Liver (tissue), 9 donors: ENCODE data around the gene TAS2R16. TPM values are rescaled to one million over a fixed set of nuclear protein-coding genes. Genes with fewer than 3 reads are reported as not detected.

Source experiments
- DNase-seq: peaks from one replicate; pipeline ENCODE4 v3.0.0-alpha.2; 2017; ENCODE audit warnings: low spot score
- H3K27ac ChIP-seq, 2 donors: one replicate each; pipeline ENCODE4 v1.7.0; 2013; ENCODE audit warnings: inconsistent platforms in 2 of 2, low read length in 2 of 2, control low read depth in 1 of 2, low read depth in 1 of 2, mild to moderate bottlenecking in 1 of 2
- H3K27me3 ChIP-seq, 4 donors: one replicate each; pipeline versions ENCODE4 v1.6.1 to v1.7.0; 2013; ENCODE audit warnings: low read length in 3 of 4, inconsistent platforms in 1 of 4, mild to moderate bottlenecking in 1 of 4, moderate library complexity in 1 of 4; ENCODE audit not compliant: control insufficient read depth in 4 of 4, insufficient read depth in 4 of 4
- H3K36me3 ChIP-seq, 4 donors: one replicate each; pipeline versions ENCODE4 v1.6.1 to v1.7.0; 2013; ENCODE audit warnings: low read length in 3 of 4, mild to moderate bottlenecking in 3 of 4, low read depth in 1 of 4, moderate library complexity in 1 of 4; ENCODE audit not compliant: control insufficient read depth in 4 of 4, insufficient read depth in 3 of 4
- H3K4me1 ChIP-seq, 4 donors: one replicate each; pipeline versions ENCODE4 v1.6.1 to v1.7.0; 2013; ENCODE audit warnings: low read length in 3 of 4, mild to moderate bottlenecking in 3 of 4, moderate library complexity in 1 of 4; ENCODE audit not compliant: control insufficient read depth in 4 of 4, insufficient read depth in 4 of 4
- H3K4me3 ChIP-seq, 3 donors: one replicate each; pipeline versions ENCODE4 v1.6.1 to v1.7.0; 2013; ENCODE audit warnings: low read length in 3 of 3, control low read depth in 1 of 3, low read depth in 1 of 3, mild to moderate bottlenecking in 1 of 3
- H3K9ac ChIP-seq, 2 donors: one replicate each; pipeline ENCODE4 v1.7.0; 2013; ENCODE audit warnings: low read length in 2 of 2, mild to moderate bottlenecking in 2 of 2, moderate library complexity in 2 of 2, control low read depth in 1 of 2, low read depth in 1 of 2
- H3K9me3 ChIP-seq, 4 donors: one replicate each; pipeline versions ENCODE4 v1.6.1 to v1.7.0; 2013; ENCODE audit warnings: low read length in 3 of 4; ENCODE audit not compliant: control insufficient read depth in 4 of 4
- EGR1 ChIP-seq, 2 donors: IDR thresholded peaks; 2 replicates each; pipeline ENCODE4 v1.6.1; 2016 to 2018; ENCODE audit warnings: antibody characterized with exemption in 2 of 2, low read depth in 2 of 2
- FOXA1 ChIP-seq: IDR thresholded peaks from 2 replicates; pipeline ENCODE4 v1.6.1; 2016; ENCODE audit warnings: antibody characterized with exemption
- GABPA ChIP-seq, 2 donors: IDR thresholded peaks in 1 of 2; conservative IDR thresholded peaks in 1 of 2; 2 replicates each; pipeline ENCODE4 v1.6.1; 2016; ENCODE audit warnings: antibody characterized with exemption in 2 of 2, mild to moderate bottlenecking in 1 of 2, moderate library complexity in 1 of 2
- HNF4A ChIP-seq, 2 donors: conservative IDR thresholded peaks; 2 replicates each; pipeline ENCODE4 v1.6.1; 2016; ENCODE audit warnings: antibody characterized with exemption in 2 of 2, mild to moderate bottlenecking in 2 of 2
- HNF4G ChIP-seq: IDR thresholded peaks from 2 replicates; pipeline ENCODE4 v1.6.1; 2016; ENCODE audit warnings: antibody characterized with exemption
- JUND ChIP-seq, 2 donors: IDR thresholded peaks; 2 replicates each; pipeline ENCODE4 v1.6.1; 2016; ENCODE audit warnings: antibody characterized with exemption in 2 of 2
- NR2F2 ChIP-seq: IDR thresholded peaks from 2 replicates; pipeline ENCODE4 v1.6.1; 2016; ENCODE audit warnings: antibody characterized with exemption
- RXRA ChIP-seq, 2 donors: IDR thresholded peaks; 2 replicates each; pipeline ENCODE4 v1.6.1; 2017 to 2018; ENCODE audit warnings: antibody characterized with exemption in 2 of 2, mild to moderate bottlenecking in 1 of 2
- YY1 ChIP-seq: IDR thresholded peaks from 2 replicates; pipeline ENCODE4 v1.6.1; 2016; ENCODE audit warnings: antibody characterized with exemption, mild to moderate bottlenecking
- WGBS: extraction: QIAGEN DNeasy Blood & Tissue Kit; methylation state at CpG from one replicate; pipeline ENCODE4 v1.1.7; 2013; 5-methylcytosine and 5-hydroxymethylcytosine counted together
- polyA plus RNA-seq, 2 donors: library from polyadenylated mRNA; stranded (reverse) in 1 of 2; unstranded in 1 of 2; fragments of 200-250 nt in 1 of 2; fragments of >200 nt in 1 of 2; fragmentation: Nextera tagmentation in 1 of 2; extraction: Ambion mirVana in 1 of 2; gene quantifications; one replicate each; pipeline versions ENCODE4 v1.2.1 to v1.2.3, GENCODE V29; 2013 to 2015
- total RNA-seq, 2 donors: library from RNA; depleted of rRNA; stranded (reverse); fragments of >200 nt; gene quantifications; one replicate each; pipeline ENCODE4 v1.2.3, GENCODE V29; 2014
- TF ChIP-seq, protein P1 (sequence below): IDR thresholded peaks from 2 replicates; pipeline ENCODE4 v1.6.1; 2016; ENCODE audit warnings: antibody characterized with exemption
- TF ChIP-seq, protein P2 (sequence below): IDR thresholded peaks from 2 replicates; pipeline ENCODE4 v1.6.1; 2016; ENCODE audit warnings: antibody characterized with exemption, mild to moderate bottlenecking
- TF ChIP-seq, protein P3 (sequence below): fragments of 150-350 bp; IDR thresholded peaks from 2 replicates; pipeline ENCODE4 v1.5.1; 2017; ENCODE audit warnings: improper control_type of control experiment, low read depth, low read length; ENCODE audit not compliant: missing input control
- donor health status: healthy.
- donor health status: healthy.
- donor health status: healthy.
- donor health status: healthy.
- donor health status: healthy.

The TAS2R16 gene
- total and polyA plus RNA-seq, 4 donors = not detected

DNA sequence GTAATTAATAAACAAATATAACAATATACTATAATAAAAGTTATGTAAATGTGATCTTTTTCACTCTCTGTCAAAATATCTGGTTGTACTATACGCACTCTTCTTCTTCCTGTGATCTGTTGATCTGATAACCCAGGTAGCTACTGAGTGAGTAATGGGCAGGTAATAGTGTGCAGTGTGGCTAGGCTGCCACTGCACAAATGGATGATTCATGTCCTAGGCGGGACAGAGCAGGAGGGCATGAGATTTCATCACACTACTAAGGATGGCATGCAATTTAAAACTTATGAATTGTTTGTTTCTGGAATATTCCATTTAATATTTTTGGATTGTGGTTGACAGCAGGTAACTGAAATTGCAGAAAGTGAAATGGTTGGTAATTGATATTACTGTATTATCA, 44.5 kb downstream of the TAS2R16 start:
- no peaks in the 10 kb centered on the region for H3K4me1 ChIP-seq
- no peak for DNase-seq
- no peak overlapping the region for H3K27ac ChIP-seq
- TF ChIP-seq EGR1 (IDR thresholded peaks at IDR 0.05; ENCODE audit: low read depth in 2 of 2) = no peak
- H3K9me3 ChIP-seq = no peaks in the 10 kb centered on the region
- no peaks in the 10 kb centered on the region for H3K36me3 ChIP-seq
- H3K27me3 ChIP-seq = no peaks in the 10 kb centered on the region
- no peak overlapping the region for H3K4me3 ChIP-seq
- H3K9ac ChIP-seq = no peak overlapping the region
- WGBS = 83% methylated on average over 2 of the region's 2 CpGs

DNA sequence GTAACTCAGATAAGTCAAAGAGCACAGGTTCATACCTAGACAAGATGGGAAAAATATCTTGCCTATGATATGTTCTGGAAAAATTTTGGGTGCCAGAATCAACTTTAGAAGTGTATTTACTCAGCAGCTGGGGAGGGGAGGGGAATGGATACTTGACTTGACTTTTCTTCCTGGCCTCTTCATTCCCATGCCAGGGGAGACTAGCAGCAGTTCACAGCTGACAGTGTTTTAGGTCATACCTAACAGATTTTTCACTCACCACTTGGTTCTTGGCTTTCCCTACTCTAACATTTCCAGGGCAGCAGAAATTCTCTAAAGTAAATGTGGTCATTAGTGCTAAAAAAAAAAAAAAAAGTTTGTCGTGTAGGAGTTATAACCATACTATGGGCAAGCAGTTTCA, 46.3 kb downstream of the TAS2R16 start:
- H3K4me3 ChIP-seq = no peak overlapping the region
- TF ChIP-seq HNF4G = no peak
- TF ChIP-seq HNF4A (conservative IDR thresholded peaks at IDR 0.05) = no peak
- TF ChIP-seq YY1 = no peak
- TF ChIP-seq, protein P1, sequence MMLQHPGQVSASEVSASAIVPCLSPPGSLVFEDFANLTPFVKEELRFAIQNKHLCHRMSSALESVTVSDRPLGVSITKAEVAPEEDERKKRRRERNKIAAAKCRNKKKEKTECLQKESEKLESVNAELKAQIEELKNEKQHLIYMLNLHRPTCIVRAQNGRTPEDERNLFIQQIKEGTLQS = no peak
- TF ChIP-seq GABPA (IDR thresholded peaks at IDR 0.05 in 1 of 2, conservative IDR thresholded peaks at IDR 0.05 in 1 of 2) = no peak
- no peak for TF ChIP-seq FOXA1
- TF ChIP-seq, protein P2, sequence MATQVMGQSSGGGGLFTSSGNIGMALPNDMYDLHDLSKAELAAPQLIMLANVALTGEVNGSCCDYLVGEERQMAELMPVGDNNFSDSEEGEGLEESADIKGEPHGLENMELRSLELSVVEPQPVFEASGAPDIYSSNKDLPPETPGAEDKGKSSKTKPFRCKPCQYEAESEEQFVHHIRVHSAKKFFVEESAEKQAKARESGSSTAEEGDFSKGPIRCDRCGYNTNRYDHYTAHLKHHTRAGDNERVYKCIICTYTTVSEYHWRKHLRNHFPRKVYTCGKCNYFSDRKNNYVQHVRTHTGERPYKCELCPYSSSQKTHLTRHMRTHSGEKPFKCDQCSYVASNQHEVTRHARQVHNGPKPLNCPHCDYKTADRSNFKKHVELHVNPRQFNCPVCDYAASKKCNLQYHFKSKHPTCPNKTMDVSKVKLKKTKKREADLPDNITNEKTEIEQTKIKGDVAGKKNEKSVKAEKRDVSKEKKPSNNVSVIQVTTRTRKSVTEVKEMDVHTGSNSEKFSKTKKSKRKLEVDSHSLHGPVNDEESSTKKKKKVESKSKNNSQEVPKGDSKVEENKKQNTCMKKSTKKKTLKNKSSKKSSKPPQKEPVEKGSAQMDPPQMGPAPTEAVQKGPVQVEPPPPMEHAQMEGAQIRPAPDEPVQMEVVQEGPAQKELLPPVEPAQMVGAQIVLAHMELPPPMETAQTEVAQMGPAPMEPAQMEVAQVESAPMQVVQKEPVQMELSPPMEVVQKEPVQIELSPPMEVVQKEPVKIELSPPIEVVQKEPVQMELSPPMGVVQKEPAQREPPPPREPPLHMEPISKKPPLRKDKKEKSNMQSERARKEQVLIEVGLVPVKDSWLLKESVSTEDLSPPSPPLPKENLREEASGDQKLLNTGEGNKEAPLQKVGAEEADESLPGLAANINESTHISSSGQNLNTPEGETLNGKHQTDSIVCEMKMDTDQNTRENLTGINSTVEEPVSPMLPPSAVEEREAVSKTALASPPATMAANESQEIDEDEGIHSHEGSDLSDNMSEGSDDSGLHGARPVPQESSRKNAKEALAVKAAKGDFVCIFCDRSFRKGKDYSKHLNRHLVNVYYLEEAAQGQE = no peak
- TF ChIP-seq, protein P3, sequence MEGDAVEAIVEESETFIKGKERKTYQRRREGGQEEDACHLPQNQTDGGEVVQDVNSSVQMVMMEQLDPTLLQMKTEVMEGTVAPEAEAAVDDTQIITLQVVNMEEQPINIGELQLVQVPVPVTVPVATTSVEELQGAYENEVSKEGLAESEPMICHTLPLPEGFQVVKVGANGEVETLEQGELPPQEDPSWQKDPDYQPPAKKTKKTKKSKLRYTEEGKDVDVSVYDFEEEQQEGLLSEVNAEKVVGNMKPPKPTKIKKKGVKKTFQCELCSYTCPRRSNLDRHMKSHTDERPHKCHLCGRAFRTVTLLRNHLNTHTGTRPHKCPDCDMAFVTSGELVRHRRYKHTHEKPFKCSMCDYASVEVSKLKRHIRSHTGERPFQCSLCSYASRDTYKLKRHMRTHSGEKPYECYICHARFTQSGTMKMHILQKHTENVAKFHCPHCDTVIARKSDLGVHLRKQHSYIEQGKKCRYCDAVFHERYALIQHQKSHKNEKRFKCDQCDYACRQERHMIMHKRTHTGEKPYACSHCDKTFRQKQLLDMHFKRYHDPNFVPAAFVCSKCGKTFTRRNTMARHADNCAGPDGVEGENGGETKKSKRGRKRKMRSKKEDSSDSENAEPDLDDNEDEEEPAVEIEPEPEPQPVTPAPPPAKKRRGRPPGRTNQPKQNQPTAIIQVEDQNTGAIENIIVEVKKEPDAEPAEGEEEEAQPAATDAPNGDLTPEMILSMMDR = no peak
- TF ChIP-seq JUND (IDR thresholded peaks at IDR 0.05) = no peak
- no peak for TF ChIP-seq NR2F2
- no peak for TF ChIP-seq RXRA (IDR thresholded peaks at IDR 0.05)
- H3K27me3 ChIP-seq = no peaks in the 10 kb centered on the region
- 82% methylated on average over 1 of the region's 1 CpG for WGBS
- no peak for DNase-seq
- no peaks in the 10 kb centered on the region for H3K4me1 ChIP-seq
- no peaks in the 10 kb centered on the region for H3K36me3 ChIP-seq
- H3K27ac ChIP-seq = no peak overlapping the region
- H3K9me3 ChIP-seq = no peaks in the 10 kb centered on the region
- H3K9ac ChIP-seq = no peak overlapping the region

Other genes starting within 250 kb of the TAS2R16 start
- 10 to 100 TPM in 1 of 2 donors, 1 to 10 TPM in 1; 9.5 to 41.1 TPM for gene CADPS2, start 109.2 kb downstream of the TAS2R16 start, total RNA-seq
- gene CADPS2, start 109.2 kb downstream of the TAS2R16 start, polyA plus RNA-seq = 10 to 100 TPM in 1 of 2 donors, 1 to 10 TPM in 1; 5.6 to 12.4 TPM
- gene SLC13A1, start 204.3 kb upstream of the TAS2R16 start, total RNA-seq = not detected
- gene SLC13A1, start 204.3 kb upstream of the TAS2R16 start, polyA plus RNA-seq = not detected